Duodenal mucosa (tissue), 2 donors: ENCODE measurements around the gene CDK5RAP3.
A peak's percentile ranks its signal among the peaks of the same experiment; 100 is the strongest.

Experiments used
- H3K27ac ChIP-seq: one replicate; pipeline ENCODE4 v1.7.0; 2013; ENCODE audit warnings: low read depth, low read length
- H3K27me3 ChIP-seq, 2 donors: one replicate each; pipeline ENCODE4 v1.7.0; 2013; ENCODE audit warnings: low read length in 2 of 2, control low read depth in 1 of 2; ENCODE audit not compliant: insufficient read depth in 2 of 2, control insufficient read depth in 1 of 2
- H3K36me3 ChIP-seq, 2 donors: one replicate each; pipeline ENCODE4 v1.7.0; 2013; ENCODE audit warnings: low read length in 2 of 2, control low read depth in 1 of 2; ENCODE audit not compliant: insufficient read depth in 2 of 2, control insufficient read depth in 1 of 2
- H3K4me1 ChIP-seq, 2 donors: one replicate each; pipeline ENCODE4 v1.7.0; 2013; ENCODE audit warnings: low read length in 2 of 2, control low read depth in 1 of 2; ENCODE audit not compliant: insufficient read depth in 2 of 2, control insufficient read depth in 1 of 2
- H3K4me3 ChIP-seq, 2 donors: one replicate each; pipeline ENCODE4 v1.7.0; 2013; ENCODE audit warnings: low read length in 2 of 2, low read depth in 1 of 2
- H3K9ac ChIP-seq, 2 donors: one replicate each; pipeline ENCODE4 v1.7.0; 2013; ENCODE audit warnings: low read length in 2 of 2, low read depth in 1 of 2
- H3K9me3 ChIP-seq, 2 donors: one replicate each; pipeline ENCODE4 v1.7.0; 2013; ENCODE audit warnings: low read length in 2 of 2, control low read depth in 1 of 2; ENCODE audit not compliant: control insufficient read depth in 1 of 2

The CDK5RAP3 gene

DNA sequence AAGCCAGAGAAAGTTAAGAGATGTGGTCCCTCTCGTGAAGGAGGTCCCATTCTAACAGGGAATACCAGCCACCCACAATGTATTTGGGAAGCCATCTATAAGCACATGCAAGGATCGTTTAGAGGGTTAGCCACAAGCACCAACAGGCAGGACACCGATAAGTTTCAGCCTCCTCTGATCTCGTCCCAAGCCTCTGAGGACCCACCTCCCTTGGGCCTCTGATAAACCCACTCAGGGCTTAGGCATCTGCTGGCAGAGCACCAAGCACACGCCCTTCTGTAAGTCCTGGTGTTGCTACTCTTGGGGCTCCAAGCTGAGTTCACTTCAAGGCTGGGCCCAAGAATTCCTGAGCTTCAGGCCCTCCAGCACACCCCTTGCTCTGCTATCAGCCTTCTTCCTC is 35.0 kb upstream of the CDK5RAP3 start:
- Histone ChIP-seq H3K4me1 (peaks cover 2 to 3% of the 10 kb centered on the region in 2 donors), H3K36me3 (peaks cover 0 to 3% of the 10 kb centered on the region in 2 donors), H3K9me3 (no peaks in the 10 kb centered on the region), H3K9ac (no peak overlapping the region), H3K4me3 (no peak overlapping the region), H3K27ac (no peak overlapping the region), H3K27me3 (no peaks in the 10 kb centered on the region)

DNA sequence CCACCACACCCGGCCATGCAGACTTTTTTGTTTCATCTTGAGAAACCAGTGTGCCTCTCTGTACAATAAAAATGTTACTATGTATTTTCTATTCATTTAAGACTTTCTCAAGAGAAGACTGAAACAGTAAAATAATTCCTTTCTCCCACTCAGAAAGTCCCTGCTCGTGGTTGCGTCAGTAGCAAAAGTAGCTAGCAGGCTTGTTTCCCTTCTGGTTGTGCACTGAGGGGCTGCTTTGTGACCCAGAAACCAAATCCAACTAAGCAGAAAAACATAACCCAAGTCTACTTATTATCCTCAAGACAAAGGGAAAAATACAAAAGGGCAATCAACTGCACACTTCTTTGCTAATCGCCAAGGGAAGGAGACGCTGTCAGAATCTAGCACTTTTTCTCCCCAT is 33.0 kb upstream of the CDK5RAP3 start:
- H3K27ac ChIP-seq = no peak overlapping the region
- H3K27me3 ChIP-seq = no peaks in the 10 kb centered on the region
- H3K4me3 ChIP-seq = no peak overlapping the region
- peaks cover 7 to 15% of the 10 kb centered on the region in 2 donors for H3K4me1 ChIP-seq
- H3K9ac ChIP-seq = no peak overlapping the region
- H3K9me3 ChIP-seq = no peaks in the 10 kb centered on the region
- H3K36me3 ChIP-seq = peaks cover 0 to 2% of the 10 kb centered on the region in 2 donors

DNA sequence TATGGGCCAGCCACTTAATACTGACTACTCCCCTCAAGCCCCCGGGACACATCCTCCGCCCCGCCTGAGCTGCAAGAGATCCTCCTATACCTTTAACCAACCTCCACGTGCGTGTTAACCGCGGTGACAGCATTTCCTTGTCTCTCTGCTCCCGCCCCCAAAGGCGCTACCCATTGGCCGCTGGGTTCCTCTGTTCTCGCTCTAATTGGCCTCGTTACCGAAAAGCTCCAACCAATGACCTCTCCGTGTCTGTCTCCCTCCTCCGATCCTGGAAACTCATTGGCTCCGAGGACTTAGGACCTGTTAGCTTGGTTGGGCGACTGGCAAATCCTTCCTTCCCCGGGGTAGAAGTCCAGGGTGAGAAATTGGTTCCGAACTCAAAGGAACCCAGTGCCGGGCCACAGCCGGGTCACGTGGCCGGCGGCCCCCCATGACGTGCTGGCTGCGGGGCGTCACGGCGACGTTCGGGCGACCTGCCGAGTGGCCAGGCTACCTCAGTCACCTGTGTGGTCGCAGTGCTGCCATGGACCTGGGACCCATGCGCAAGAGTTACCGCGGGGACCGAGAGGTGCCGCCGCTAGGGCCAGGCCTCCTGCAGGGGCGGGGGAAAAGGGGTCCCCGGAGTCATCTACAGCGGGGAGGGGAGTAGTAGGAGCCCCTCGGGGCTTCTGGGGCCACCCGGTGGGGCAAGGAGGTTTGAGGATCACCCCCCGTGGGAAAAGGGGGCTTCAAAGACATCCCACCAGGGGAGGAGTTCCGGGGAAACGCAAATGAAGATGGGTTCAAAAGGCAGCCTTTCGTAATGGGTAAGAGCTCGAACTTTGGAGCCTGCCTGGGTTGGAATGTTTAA is 29.4 kb upstream of the CDK5RAP3 start, which contains the start of gene PNPO:
Gene PNPO, plus strand, starts transcription at position 326 of the 850 bp plus-strand sequence. Its CDS starts 105 bp downstream, at position 431.
- peak within 1 kb of the TSS; percentile 65 for H3K27ac ChIP-seq
- H3K4me1 ChIP-seq = peaks cover 31 to 33% of the 10 kb centered on the region in 2 donors
- H3K4me3 ChIP-seq = peak within 1 kb of the TSS; percentile 78 to 94
- no peaks in the 10 kb centered on the region for H3K9me3 ChIP-seq
- peaks cover 6 to 30% of the 10 kb centered on the region in 2 donors for H3K36me3 ChIP-seq
- no peaks in the 10 kb centered on the region for H3K27me3 ChIP-seq
- H3K9ac ChIP-seq = peak within 1 kb of the TSS; percentile 78 to 92

DNA sequence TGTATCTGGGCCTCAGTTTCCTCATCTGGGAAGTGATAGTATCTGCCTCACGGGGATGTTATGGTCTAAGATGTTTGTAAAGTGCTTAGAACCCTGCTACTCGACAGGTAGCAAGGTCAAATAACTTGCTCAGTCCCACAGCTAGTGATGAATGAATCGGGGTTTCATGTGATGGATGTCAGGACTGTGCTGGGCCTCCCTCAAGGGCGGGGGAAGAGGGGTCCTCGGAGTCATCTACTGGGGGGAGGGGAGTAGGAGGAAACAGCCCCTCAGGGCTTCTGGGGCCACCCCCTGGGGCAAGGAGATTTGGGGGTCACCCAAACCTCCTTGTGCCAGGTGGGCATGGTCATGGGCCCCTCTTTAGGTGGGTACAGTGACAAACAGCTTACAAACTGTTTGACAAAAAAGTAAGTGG is 28.8 kb upstream of the CDK5RAP3 start:
- no peaks in the 10 kb centered on the region for H3K9me3 ChIP-seq
- H3K36me3 ChIP-seq = peaks cover 6 to 34% of the 10 kb centered on the region in 2 donors
- peak overlapping the region; percentile 65 for H3K27ac ChIP-seq
- H3K27me3 ChIP-seq = no peaks in the 10 kb centered on the region
- peaks cover 33 to 34% of the 10 kb centered on the region in 2 donors for H3K4me1 ChIP-seq
- H3K9ac ChIP-seq = peak overlapping the region; percentile 78 to 92
- peak overlapping the region; percentile 78 to 94 for H3K4me3 ChIP-seq

DNA sequence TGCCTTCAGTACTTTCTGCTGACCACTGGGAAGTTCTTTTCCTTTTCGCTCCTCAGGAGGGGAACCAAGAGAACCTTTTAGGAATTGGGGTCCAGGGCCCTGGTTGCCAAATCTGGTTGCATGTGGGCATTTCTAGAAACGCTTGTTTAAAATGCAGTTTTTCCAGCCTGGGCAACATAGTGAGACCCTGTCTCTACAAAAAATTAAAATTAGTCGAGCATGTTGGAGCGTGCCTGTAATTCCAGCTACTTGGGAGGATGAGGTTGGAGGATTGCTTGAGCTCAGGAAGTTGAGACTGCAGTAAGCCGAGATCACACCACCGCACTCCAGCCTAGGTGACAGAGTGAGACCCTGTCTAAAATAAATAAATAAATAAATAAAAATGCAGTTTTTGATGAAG is 28.3 kb upstream of the CDK5RAP3 start:
- Histone ChIP-seq H3K27ac (no peak overlapping the region), H3K4me3 (peak overlapping the region; percentile 78 to 94), H3K27me3 (no peaks in the 10 kb centered on the region), H3K4me1 (peaks cover 33 to 34% of the 10 kb centered on the region in 2 donors), H3K36me3 (peaks cover 6 to 34% of the 10 kb centered on the region in 2 donors), H3K9ac (peak overlapping the region; percentile 78 to 92), H3K9me3 (no peaks in the 10 kb centered on the region)

DNA sequence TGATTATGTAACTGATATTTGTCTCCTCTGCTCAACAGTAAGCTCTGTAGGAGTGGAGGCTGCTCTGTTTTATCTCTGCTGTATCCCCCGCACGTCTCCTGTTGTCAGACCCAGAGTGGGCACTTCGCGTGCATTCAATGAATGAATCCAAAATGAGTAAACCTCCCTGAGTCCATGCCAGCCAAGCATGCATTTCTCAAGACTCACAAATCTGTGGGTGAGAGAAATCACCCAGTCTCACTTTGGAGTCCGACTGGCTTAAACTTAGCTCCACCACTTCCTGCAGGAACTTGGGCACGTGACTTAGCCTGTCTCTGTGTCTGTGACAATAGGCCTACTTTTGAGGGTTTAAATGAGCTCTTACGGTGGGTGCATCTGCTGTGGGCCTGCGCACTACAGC is 25.8 kb upstream of the CDK5RAP3 start:
- Histone ChIP-seq H3K27me3 (no peaks in the 10 kb centered on the region), H3K9me3 (no peaks in the 10 kb centered on the region), H3K36me3 (peaks cover 16 to 48% of the 10 kb centered on the region in 2 donors), H3K27ac (no peak overlapping the region), H3K9ac (peak overlapping the region in 1 of 2 donors; percentile 12), H3K4me3 (no peak overlapping the region), H3K4me1 (peaks cover 52 to 54% of the 10 kb centered on the region in 2 donors)

DNA sequence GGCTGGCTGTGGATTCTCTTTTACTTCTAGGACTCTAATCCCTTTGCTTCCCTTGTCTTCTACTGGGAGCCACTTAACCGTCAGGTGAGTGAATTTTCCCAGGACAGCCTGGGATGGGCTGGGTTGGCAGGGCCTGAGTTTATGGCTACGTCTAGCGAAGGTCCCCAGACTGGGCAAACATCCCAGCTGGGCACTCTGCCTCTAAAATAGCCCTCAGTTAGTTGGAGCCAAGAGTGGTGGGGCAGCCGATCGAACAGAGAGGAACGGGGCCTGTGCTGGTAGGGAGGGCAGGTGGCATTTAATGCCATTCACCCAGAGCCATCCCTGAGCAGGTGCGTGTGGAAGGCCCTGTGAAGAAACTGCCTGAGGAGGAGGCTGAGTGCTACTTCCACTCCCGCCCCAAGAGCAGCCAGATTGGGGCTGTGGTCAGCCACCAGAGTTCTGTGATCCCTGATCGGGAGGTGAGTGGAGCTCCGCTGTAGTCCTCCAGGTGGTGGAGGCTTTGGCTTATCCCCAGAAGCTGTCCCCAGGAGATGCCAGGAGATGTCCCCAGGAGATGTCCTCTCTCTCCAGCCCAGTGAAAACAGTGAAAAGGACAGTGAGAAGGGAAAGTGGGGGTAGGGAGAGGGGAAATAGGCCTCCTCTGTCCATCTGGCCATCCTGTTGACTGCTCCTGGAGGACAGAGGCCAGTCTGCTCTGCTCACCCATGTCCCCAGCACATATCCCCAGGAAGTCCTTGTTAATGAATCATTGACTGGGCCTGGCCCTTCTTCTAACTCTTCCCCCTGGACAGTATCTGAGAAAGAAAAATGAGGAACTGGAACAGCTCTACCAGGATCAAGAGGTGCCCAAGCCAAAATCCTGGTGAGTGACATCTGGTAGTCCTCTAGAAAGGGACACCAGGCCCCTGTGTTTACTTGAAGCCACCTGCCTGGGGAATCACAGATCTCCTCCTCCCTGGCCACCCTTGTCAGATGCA is 25.1 kb upstream of the CDK5RAP3 start:
- Histone ChIP-seq H3K27me3 (no peaks in the 10 kb centered on the region), H3K4me3 (no peak overlapping the region), H3K27ac (peak overlapping the region; percentile 3), H3K4me1 (peaks cover 56 to 59% of the 10 kb centered on the region in 2 donors), H3K9me3 (no peaks in the 10 kb centered on the region), H3K9ac (peak overlapping the region; percentile 12 to 34), H3K36me3 (peaks cover 16 to 53% of the 10 kb centered on the region in 2 donors)

GRCh38 chr17:47946516-47946915 is 24.4 kb upstream of the CDK5RAP3 start:
- Histone ChIP-seq H3K9me3 (no peaks in the 10 kb centered on the region), H3K27me3 (no peaks in the 10 kb centered on the region), H3K27ac (peak overlapping the region; percentile 3), H3K4me3 (no peak overlapping the region), H3K9ac (peak overlapping the region in 1 of 2 donors; percentile 22), H3K36me3 (peaks cover 19 to 53% of the 10 kb centered on the region in 2 donors), H3K4me1 (peaks cover 58% of the 10 kb centered on the region in 2 donors)

DNA sequence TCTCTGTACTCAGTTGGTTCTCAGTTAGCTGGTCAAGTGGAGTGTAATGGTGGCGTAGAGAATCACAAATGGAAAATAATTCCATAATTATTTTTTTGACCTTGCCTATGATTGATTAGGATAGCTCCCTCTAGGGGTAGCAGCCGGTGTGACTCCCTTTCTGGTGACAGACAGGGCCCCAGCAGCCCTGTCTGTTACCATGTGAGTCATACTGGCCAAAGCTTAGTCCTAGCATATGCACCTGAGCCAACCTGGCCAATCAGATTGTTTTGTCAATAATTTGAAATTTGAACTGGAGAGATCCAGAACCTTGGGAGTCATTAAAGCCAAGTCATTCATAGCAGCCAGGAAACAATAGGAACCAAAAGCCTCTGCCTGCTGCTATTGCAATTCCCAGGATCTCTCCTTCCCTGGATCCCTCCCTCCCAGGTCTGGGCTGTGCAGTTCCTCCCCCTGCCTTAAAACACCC is 23.9 kb upstream of the CDK5RAP3 start:
- Histone ChIP-seq H3K27me3 (no peaks in the 10 kb centered on the region), H3K9ac (peak overlapping the region in 1 of 2 donors; percentile 22), H3K36me3 (peaks cover 23 to 53% of the 10 kb centered on the region in 2 donors), H3K27ac (peak overlapping the region; percentile 3), H3K4me1 (peaks cover 58 to 63% of the 10 kb centered on the region in 2 donors), H3K9me3 (no peaks in the 10 kb centered on the region), H3K4me3 (no peak overlapping the region)
